MCF 10A (cell line): ENCODE data around the gene ALPK1. TPM values are rescaled to one million over a fixed set of nuclear protein-coding genes. Genes with fewer than 3 reads are reported as not detected.

Experiments used
- BruUV-seq: library from RNA; stranded (reverse); fragments of 400-500 nt; replicated peaks from 2 replicates; lab custom pipeline; 2021; lab: Mats Ljungman, UMichigan
- CTCF ChIA-PET: fragments of 300-600 bp; sonication (Branson Sonifier 250); formaldehyde crosslinking; extraction: SDS; loops from one replicate; lab custom pipeline; 2021; ENCODE audit warnings: antibody characterized with exemption, inconsistent platforms; lab: Yijun Ruan, JAX
- POLR2A ChIA-PET: fragments of 300-600, 350-650 bp; sonication (Branson Sonifier 250); formaldehyde crosslinking; extraction: SDS; loops from one replicate; lab custom pipeline; 2020; ENCODE audit warnings: antibody characterized with exemption, inconsistent platforms; lab: Yijun Ruan, JAX
- DNase-seq: peaks from one replicate; pipeline ENCODE4 v3.0.0-alpha.2; 2018; ENCODE audit not compliant: unreplicated experiment
- H3K27ac Mint-ChIP-seq: one replicate; pipeline ENCODE4 v1.8.0; 2022; ENCODE audit warnings: mild to moderate bottlenecking, low read depth, mixed read lengths; ENCODE audit not compliant: unreplicated experiment
- H3K27me3 Mint-ChIP-seq: one replicate; pipeline ENCODE4 v1.8.0; 2022; ENCODE audit warnings: mixed read lengths; ENCODE audit not compliant: insufficient read depth, unreplicated experiment
- H3K36me3 Mint-ChIP-seq: one replicate; pipeline ENCODE4 v1.8.0; 2022; ENCODE audit warnings: mild to moderate bottlenecking, moderate library complexity, mixed read lengths; ENCODE audit not compliant: insufficient read depth, unreplicated experiment
- H3K4me1 Mint-ChIP-seq: one replicate; pipeline ENCODE4 v1.8.0; 2022; ENCODE audit warnings: mixed read lengths; ENCODE audit not compliant: insufficient read depth, unreplicated experiment
- H3K4me3 Mint-ChIP-seq: one replicate; pipeline ENCODE4 v1.8.0; 2022; ENCODE audit warnings: mild to moderate bottlenecking, moderate library complexity, mixed read lengths; ENCODE audit not compliant: unreplicated experiment
- H3K9me3 Mint-ChIP-seq: one replicate; pipeline ENCODE4 v1.8.0; 2022; ENCODE audit warnings: mixed read lengths; ENCODE audit not compliant: unreplicated experiment
- CTCF ChIP-seq: fragments of 200-600 bp; IDR thresholded peaks from one replicate; pipeline ENCODE4 v1.8.0; 2022; ENCODE audit warnings: antibody characterized with exemption, mild to moderate bottlenecking; ENCODE audit not compliant: unreplicated experiment
- intact Hi-C: fragments of 100-400 bp; cut with micrococcal nuclease; formaldehyde crosslinking; loops from 2 replicates; pipeline ENCODE4 v1.14.1; 2022
- total RNA-seq: library from RNA; stranded (reverse); gene quantifications from 2 replicates; pipeline ENCODE4 v1.2.3, GENCODE V29; 2022

The ALPK1 gene
- total RNA-seq, 1 experiment from 2014 or later = 20.3 TPM

GRCh38 chr4:112327965-112328733, 31.0 kb downstream of the ALPK1 start:
- Mint-ChIP-seq H3K9me3 (no peaks in the 10 kb centered on the region), H3K27ac (no peak overlapping the region), H3K4me3 (no peak overlapping the region), H3K36me3 (peaks cover 16% of the 10 kb centered on the region), H3K27me3 (no peaks in the 10 kb centered on the region), H3K4me1 (no peaks in the 10 kb centered on the region)
- intact Hi-C loops = loop anchor here (1.0 to 10.0 kb wide), 3 partner anchors 195 to 437 kb away; no protein-coding TSS in a partner anchor
- no TSS peak for BruUV-seq
- POLR2A ChIA-PET = interaction anchor here (0.5 to 1.0 kb wide), 3 partner anchors 44 to 189 kb away, joined by 3 to 5 read pairs (median 3); no protein-coding TSS in a partner anchor
- peak; percentile 60 for DNase-seq
- TF ChIP-seq CTCF = peak; percentile 42
- CTCF ChIA-PET = interaction anchor here (0.6 to 12.2 kb wide), 43 partner anchors 9 to 623 kb away, joined by 3 to 167 read pairs (median 4); partner anchors contain the start of gene NEUROG2

GRCh38 chr4:112328734-112329130, 31.6 kb downstream of the ALPK1 start:
- BruUV-seq = no TSS peak
- no peak for TF ChIP-seq CTCF

GRCh38 chr4:112329672-112330375, 32.7 kb downstream of the ALPK1 start:
- no peak overlapping the region for H3K4me3 Mint-ChIP-seq
- intact Hi-C loops = loop anchor here (10.0 kb wide), 1 partner anchor 435 kb away; no protein-coding TSS in a partner anchor
- CTCF ChIA-PET = interaction anchor here (0.6 to 12.2 kb wide), 5 partner anchors 12 to 304 kb away, joined by 3 to 167 read pairs (median 6); no protein-coding TSS in a partner anchor

More at GRCh38 chr4:112328734-112329130, 31.6 kb downstream of the ALPK1 start:
- ChIA-PET CTCF (interaction anchor here (0.7 to 12.2 kb wide), 28 partner anchors 8 to 623 kb away, joined by 3 to 167 read pairs (median 4); partner anchors contain the start of gene NEUROG2), POLR2A (interaction anchor here (0.5 kb wide), 1 partner anchor 59 kb away, joined by 3 read pairs; no protein-coding TSS in a partner anchor)
- Mint-ChIP-seq H3K27me3 (no peaks in the 10 kb centered on the region), H3K4me3 (no peak overlapping the region), H3K27ac (peak overlapping the region; percentile 33), H3K9me3 (no peaks in the 10 kb centered on the region), H3K36me3 (peaks cover 16% of the 10 kb centered on the region), H3K4me1 (no peaks in the 10 kb centered on the region)
- intact Hi-C loops = loop anchor here (1.0 to 10.0 kb wide), 3 partner anchors 195 to 436 kb away; no protein-coding TSS in a partner anchor
- DNase-seq = no peak

More at GRCh38 chr4:112329672-112330375, 32.7 kb downstream of the ALPK1 start:
- H3K27ac Mint-ChIP-seq = no peak overlapping the region
- no TSS peak for BruUV-seq
- H3K9me3 Mint-ChIP-seq = no peaks in the 10 kb centered on the region
- no peaks in the 10 kb centered on the region for H3K27me3 Mint-ChIP-seq
- peaks cover 16% of the 10 kb centered on the region for H3K36me3 Mint-ChIP-seq
- POLR2A ChIA-PET = no interaction called here
- TF ChIP-seq CTCF = no peak
- no peaks in the 10 kb centered on the region for H3K4me1 Mint-ChIP-seq
- DNase-seq = no peak
